Measurements from ENCODE around the gene PTGFR.

Gene PTGFR, protein sequence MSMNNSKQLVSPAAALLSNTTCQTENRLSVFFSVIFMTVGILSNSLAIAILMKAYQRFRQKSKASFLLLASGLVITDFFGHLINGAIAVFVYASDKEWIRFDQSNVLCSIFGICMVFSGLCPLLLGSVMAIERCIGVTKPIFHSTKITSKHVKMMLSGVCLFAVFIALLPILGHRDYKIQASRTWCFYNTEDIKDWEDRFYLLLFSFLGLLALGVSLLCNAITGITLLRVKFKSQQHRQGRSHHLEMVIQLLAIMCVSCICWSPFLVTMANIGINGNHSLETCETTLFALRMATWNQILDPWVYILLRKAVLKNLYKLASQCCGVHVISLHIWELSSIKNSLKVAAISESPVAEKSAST

DNA sequence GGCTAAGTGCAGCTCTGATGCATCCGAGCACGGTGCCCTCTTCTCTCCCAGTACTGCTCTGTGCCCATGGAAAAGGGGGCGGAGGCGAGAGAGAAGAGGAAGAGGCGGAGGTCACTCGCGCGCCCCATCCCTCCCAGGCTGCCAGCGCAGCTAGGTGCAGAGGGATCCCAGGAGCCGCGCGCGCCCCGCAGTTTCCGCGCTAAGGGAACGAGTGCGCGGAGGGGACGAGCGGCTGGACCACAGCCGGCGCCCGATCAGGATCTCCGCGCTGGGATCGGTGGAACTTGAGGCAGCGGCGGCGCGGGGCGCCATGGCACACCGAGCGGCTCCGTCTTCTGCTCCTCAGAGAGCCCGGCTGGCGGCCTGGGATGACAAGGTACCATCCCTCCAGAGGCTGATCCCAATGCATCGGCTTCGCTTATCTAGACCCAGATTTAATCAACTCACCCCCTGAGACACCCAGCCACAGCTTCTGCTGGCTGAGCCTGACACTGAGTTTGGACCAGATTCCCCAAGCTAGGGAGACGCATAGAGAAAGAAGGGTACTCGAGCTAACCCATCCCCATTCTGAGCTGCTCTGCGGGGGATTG lies at the start of gene PTGFR:
TSS of gene PTGFR (plus strand) at position 114 of the 590 bp plus-strand sequence. CDS start 1,770 bp downstream, outside the sequence.
- DNase-seq, result no peak

DNA sequence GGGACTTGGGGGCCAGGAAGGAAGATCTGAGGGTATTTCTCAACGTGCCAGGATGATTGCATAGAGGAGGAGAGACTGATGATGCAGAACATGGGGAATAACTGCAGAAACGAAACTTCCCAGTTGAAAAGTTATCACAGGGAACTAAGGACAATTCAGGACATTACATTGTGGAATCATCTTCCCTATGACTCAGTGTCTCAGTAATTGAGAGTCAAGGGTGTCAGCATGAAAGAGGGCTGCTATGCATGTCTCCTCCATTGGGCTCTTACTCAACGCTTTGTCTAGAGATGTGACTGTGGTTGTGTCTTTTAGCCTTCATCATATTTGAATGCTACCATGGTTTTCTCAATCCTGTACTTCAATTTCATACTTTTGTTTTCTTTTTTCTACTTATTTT lies 48.9 kb upstream of the PTGFR start:
- DNase-seq, result no peak

DNA sequence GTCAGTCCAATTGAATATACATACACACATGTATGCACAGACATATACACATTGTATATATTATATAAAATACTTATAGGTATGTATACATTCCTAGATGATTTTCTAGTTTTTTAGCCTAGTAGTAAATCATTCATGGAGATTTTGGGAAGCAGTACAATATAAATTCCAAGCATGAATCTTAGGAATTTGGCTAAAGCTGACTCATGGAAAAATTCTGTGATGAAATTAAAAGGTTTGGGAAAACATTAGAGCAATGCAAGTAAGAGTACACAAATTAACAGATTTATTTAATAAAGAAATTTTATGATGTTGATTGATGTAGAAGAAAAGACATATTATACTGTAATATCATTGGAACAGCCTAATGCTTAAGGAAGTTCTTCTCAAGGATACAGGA lies 43.7 kb upstream of the PTGFR start:
- DNase-seq, result no peak

DNA sequence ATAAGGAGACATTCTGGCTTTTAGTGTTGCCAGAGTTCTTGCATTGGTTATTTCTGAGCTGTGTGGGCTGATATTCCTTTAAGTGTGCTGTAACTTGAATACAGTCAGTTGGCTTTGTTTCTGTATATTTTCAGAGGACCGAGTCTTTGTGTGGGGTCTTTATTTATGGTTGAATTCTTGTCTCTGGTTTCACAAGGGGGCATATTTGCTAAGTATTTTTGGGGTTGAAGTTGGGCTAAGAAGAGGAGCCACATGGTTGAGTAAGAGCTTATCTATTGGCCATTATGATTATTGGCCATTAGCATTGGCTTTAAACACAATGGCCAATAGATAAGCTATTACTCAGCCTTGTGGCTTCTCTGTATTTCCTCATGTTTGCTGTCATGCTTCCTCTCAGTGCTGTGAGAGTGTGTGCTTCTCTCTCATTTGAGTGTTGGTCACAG lies 26.3 kb upstream of the PTGFR start:
- DNase-seq, result no peak

DNA sequence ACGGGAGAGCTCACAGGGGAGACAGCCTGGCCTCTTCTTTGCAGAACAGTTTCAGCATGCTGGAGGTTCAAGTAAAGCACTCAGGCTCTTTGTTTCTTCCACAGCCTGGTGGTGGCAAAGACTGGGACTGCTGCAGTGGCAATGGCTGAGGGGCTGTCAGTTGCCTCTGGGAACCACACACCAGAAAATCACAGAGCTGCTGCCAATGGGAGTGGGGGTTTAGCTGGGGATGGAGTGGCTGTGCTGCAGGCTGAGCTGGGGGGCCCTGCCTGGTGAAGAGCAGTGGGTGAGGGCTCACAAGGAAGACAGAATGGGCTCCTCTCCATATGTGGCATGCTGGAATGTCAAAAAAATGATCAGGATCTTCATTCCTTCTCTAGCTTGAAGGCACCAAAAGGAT lies 25.6 kb upstream of the PTGFR start:
- no peak for DNase-seq

DNA sequence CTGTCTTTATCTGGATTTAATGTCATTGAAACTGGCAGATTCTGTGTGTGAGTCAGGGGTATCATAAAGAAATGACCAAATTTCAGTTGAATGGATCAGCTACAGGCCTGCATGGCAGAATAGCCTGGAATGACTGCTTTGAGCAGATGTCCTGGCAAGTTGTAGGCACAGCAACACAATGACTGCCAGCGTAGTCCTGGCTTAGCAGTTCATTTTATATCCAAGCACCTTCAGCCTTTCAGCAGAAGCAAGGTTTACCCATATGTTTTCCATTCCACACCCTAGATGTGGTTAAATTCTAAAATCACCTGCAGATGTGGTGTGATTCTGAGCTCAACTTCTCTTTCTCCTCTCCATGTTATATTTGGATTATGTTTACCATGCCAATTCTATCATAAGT lies 22.3 kb upstream of the PTGFR start:
- no peak for DNase-seq

DNA sequence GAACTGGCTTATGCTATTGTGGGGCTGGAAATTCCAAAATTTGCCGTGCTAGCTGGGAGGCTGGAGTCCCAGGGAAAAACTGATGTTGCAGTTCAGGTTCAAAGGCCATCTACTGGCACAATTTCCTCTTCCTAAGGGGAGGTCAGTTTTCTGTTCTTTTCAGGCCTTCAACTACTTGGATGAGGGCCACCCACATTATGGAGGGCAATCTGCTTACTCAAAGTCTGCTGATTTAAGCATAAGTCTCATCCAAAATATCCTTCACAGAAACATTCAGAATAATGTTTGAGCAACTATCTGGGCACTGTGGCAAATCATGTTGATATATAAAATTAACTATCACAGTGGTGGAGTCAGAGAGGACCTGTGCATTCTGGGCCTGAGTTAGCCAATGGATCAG lies 21.2 kb upstream of the PTGFR start:
- no peak for DNase-seq

DNA sequence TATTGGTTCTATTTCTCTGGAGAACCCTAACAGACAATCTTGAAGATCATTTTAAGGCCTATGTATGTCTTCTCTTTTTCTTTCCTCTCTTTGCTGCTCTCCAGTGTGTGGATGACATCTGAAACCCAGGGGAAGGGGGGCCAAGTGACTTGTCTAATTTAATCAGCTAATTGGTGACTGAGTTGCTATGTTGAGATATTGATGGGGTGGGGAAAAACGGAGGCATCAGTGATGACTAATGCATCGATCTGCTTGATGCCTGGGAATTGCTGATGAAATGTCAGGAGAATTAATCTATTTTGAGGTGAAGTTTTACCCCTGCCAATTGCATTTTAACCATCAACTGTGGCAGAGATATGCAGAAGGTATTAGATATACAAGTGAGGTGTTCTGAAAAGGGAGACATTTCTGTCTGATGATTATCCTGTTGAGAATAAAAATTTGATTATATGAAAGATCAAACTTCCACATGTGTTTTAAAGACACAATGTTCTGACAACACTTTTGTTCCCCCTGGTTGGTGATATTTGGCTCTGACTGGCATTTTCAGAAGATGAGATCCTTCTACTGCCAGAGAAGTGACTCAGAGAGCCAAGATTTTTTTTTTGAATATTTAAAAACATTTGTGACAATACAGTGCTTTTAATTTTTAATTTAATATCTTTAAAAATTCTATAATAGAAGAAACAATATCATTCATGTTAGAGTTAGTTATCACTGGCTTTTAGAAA lies 18.7 kb upstream of the PTGFR start:
- no peak for DNase-seq

DNA sequence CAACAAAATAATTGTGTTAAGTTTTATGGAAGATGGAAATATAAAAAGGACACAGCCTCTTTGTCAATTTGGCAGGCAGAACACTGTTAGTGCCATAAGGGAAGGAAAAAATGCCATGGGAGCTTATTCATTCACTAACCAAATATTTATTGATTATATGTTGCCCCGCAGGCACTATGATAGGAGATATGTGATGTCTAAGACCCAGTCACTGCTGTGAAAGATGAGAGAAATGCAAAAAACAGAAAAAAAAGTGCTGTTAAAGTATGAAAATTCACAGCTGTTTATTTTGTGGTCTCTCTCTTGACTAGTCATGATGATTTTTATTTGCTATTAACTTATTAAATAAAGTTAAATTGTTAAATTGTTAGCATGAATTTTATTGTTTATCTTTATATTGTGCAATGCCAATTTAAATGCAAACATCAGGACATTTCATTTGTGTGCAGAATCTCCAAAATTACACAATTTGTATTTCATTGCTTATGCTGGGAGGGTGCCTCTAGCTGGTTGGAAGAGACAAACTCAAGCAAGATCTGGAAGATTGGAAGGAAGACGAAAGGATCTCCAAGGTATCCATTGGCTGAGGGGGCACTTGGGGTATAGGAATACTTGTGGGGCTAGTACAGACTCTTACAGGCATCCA lies 17.8 kb upstream of the PTGFR start:
- no peak for DNase-seq

DNA sequence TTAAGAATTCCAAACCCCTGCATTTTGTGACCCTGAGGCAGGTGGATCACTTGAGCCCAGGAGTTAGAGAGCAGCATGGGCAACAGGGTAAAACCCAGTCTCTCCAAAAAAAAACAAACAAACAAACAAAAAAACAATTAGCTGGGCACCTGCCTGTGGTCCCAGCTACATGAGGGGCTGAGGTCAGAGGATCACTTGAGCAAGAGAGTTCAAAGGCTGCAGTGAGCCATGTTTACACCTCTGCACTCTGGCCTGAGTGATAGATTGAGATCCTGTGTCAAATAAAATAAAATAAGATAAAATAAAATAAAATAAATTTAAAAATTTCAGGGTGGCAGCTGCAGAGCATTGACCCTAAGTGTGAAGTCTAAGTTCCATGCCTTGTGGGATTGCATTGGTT lies 16.7 kb upstream of the PTGFR start:
- no peak for DNase-seq

DNA sequence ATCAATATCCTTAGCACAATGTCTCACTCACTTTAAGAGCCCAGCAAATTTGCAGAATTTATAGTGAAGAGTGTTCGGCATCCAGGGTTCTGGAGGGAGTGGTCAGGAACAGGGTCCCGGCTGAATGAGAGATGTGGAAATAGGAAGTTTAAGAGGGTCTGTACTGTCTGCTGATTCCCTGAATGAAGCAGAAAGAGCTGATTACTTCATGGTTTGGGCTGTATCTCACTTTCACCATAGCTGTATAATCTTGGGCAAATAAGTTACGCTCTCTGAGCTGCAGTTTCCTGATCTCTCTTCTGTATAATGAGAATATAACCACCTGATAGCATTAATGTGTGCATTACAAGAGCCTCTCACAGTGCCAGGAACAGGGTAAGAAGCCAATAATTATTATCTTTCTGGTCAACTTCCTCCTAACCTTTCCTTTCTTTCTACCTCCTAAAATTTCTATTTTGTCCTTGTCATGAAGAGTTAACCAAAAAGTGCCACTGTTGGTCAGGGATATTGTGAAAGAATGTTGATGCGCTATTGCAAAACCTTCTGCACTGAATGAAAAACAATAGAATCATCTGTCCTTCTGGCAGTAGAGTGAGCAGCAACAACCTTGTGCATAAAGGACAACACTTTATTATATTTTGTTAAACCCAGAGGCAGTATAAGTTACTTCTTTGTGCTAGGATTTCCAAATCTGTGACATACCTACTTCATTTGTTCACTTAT lies 14.7 kb upstream of the PTGFR start:
- DNase-seq, result no peak

DNA sequence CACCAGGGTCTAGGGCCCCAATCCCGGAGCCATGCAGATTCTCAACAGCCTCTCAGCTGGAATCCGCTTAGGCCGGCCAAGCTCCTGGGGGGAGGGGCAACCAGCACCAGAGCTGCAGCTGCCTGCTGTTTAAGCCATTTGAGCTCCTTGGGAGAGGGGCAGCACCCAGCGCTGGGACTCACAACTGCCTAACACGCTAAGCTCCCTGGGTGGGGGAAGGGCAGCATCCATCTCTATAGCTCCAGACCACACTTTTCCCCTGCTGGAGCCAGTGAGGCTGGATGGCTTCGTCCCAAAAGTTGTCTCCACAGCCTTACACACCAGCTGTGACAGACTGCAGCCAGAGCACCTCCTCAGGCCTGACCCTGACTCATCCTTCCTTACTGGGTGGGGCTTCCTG lies 6.9 kb upstream of the PTGFR start:
- no peak for DNase-seq

DNA sequence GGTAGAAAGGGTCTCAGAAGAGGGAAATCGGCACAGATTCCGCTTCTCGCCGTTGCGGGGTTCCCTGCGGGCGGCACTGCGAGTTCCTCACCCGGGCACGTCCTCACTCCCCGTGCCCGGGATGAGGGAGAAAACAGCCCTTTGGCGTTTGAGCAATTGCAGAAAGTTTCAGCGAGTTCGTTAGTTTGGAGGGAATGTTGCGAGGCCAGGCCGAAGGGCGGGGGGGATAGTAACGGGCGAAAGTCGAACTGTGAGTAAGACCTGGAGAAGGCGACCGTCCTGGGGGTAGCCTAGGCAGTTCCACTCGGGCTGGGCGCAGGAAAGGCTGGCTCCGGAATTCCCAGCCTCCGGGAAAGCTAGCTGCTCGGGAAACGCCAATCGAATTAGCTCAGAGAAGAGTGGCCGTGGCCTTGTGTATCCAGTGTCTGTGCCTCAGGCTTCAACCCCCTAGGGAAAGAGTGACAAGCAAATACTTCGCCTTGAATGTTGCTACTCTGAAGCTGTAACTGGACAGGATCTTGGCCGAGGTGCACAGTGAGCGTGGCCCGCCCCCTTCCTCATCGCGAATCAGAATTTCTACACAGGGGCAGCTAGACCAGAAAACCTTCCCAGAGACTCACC lies 787 bp downstream of the PTGFR start:
- DNase-seq, result no peak

DNA sequence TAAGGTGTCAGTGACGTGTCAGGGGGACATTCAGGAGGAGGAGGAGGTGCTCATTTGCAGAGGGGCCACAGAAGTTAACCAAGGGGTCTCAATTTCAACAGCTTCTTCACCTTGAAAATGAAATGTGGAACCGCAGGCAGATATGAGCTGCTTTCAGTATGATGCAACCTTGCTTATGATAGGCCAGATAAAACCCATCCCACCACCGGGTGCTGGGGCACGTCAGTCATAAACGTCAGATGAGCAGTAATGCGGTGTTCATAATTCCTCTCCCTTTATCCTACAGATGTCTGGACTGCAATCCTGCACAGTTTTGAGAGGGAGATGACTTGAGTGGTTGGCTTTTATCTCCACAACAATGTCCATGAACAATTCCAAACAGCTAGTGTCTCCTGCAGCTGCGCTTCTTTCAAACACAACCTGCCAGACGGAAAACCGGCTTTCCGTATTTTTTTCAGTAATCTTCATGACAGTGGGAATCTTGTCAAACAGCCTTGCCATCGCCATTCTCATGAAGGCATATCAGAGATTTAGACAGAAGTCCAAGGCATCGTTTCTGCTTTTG lies 1.7 kb downstream of the PTGFR start:
- DNase-seq, result no peak

DNA sequence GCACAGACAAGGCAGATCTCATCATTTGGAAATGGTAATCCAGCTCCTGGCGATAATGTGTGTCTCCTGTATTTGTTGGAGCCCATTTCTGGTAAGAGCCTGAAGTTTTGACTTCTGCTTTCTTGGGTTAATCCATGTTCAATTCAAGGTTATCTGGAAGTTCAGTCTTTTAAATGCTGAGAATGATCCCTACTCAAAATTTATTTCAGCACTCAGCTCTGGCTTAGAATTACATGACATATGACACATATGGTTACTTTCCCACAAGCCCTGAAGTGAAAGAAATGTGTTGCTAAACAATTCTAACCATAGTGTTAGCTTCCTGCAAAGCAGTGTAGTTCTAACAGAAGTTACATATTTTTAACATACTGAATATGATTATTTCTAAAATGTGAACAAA lies 2.7 kb downstream of the PTGFR start:
- DNase-seq, result no peak

DNA sequence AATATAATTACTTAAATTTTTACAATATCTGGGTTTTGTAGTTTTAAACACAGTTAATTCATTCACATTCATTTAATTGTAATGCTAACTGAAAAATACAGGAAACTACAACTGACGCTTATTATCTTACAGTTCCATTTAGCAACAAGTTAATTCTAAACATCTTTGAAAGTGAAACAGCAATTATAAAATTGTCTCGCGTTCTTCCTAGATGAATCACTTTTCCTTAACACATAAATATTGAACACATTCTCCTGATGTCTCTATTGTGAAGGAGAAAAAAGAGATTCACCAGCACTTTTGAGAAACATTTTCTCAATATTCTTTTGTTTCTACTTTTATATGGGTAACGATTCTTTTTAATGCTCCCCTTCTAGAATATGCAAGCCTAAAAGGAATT lies 6.4 kb downstream of the PTGFR start:
- no peak for DNase-seq

DNA sequence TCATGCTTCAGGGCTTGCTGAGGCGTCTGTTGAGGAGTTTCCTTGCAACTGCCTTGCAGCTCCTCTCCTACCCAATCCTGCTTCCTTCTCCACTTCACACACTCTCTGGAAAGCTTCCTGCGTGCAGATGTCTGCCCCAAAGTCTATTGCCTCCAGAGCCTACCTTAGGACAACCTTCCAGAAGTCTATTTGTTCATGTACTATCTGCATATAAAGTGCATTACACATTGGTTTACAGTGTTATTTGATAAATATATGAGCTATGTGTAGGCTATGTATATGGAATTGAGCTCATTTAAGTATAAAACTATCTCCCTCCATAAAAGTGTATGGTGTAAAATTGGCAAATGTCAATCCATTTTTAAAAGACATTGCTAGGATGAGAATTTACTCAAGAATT lies 9.8 kb downstream of the PTGFR start:
- no peak for DNase-seq

DNA sequence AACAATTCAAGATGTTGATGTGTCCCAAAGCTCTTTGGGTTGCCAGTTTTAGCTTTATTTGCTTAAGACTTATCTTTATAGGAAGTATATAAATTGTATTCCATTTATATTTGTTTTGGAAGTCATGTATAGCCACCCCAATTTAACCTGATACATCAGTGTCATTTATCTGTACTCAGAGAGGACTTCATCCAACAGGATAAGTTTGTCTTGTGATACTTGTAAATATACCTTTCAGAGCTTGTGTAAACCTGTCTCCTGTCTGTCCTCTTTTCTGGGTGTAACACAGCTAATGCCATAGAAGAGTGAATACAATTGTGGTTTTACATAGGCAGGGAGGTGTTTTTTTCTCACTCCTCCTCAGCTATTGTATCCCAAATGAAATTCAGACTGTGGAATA lies 10.4 kb downstream of the PTGFR start:
- no peak for DNase-seq

DNA sequence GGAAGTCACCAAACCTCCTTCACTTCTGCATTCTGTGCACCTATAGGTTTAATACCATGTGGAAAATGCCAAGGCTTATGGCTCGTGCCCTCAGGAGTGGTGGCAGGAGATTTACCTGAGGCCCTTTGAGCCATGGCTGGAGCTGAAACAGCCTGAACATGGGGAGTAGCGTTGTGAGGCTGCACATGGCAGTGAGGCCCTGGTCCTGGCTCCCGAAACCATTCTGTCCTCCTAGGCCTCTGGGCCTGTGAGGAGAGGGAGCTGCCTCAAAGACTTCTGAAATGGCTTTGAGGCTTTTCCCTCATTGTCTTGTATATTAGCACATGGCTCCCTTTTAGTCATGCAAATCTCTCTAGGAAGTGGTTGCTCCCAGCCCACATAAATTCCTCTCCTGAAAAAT lies 20.6 kb downstream of the PTGFR start:
- no peak for DNase-seq

DNA sequence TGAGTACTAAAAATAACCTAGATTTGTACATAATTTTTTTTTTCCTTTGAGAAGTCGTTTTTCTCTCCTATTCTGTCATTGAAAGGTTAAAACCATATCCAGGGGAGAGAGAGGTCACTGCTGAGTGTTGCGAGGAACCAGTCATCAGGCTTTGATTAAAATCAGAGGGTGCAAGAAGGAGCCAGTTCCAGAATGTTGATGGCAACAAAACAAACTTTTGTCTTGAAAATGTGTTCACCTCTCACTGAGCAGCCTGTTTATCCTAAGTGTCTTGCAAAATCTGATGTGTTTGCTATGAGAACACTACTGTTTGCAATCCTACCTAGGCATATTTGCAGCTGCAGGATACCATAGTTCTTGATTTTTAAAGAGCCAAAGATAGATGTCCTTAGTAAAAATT lies 25.9 kb downstream of the PTGFR start:
- DNase-seq, result no peak

DNA sequence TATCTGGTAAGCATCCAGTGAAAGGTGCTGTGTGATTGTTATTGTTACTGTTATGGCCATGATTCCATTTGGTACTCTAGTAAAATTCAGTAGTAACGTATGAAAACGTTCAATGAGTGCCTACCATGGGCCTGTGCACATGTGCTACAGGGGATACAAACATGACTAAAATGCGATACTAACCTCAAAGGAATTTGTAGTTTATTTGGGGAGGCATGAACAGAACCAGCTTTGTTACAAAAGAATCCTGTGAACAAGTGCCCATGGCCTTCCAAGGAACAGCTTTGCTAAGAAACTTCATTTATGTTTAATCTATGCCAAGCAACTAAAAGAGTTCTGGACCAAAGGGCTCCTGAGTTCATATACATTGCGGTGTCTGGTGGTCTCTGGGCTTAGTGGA lies 28.7 kb downstream of the PTGFR start:
- no peak for DNase-seq

DNA sequence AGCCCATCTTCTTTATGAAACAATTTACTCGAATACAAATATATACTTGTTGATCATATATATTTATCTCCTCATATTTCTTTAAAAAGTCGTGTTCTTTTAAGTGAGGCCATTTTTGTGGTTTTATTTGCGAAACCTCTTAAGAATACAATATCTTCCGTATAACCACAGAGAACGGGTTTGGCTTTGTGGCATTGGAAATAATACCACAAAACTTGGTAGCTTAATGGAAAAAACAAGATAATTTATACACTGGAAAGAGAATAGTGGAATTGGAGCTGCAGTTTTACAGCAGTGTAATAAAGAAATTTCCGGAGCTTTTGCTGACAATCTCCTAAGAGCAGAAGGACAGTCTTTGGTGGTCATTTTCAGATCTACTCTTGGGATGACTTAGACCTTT lies 29.4 kb downstream of the PTGFR start:
- DNase-seq, result no peak
